Measurements from ENCODE around the gene SLC4A8.

The SLC4A8 gene

DNA sequence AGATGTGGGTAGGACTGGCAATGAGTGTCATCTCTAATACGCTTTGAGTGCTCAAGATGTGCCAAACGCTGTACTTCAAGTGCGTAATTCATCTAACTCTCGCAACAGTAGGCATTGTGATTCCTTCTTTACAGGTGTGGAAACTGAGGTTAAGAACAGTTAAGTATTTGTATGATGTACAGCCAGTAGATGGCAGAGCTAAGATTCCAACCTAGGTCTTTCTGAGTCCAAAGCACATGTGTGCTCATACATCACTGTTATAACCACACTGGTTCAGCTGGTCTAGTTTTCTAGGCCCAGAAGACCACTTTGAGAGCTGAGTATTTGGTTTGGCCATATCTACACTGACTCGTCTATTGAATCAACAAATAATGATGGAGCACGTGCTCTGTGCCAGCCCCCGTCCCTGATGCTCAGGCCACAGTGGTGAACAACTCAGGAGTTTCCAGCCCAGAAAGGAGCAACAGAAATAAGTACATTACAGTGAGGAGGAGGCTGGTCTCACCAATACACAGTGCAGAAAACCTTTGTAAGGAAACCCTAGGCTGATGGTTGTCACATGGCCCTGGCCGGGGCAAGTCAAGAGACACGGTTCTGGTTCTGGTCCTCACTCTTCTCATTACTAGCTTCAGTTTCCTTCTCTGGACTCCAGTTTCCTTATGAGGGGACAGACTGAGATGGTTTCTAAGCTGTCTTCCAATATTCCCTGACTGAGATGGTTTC, 97.1 kb downstream of the SLC4A8 start:
- DNase-seq, result no peak

DNA sequence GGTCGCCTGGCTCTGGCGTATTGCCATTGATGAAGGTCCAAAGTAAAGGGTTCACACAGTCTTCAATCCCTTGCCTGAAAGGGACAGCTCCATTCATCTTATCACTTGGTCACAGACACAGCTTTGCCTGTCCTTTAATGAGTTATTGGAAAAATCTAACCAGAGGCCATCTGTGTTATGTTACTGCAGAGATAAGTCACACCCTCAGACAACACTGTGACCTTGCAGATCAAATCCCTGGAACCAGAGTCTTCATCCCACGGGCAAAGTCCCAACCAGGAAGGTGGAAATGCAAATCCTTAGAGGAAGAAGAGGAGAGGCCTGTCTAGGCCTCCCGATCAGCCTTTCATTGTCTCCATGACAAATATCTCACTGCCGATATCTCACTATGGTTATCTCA, 98.1 kb downstream of the SLC4A8 start:
- DNase-seq, result no peak

DNA sequence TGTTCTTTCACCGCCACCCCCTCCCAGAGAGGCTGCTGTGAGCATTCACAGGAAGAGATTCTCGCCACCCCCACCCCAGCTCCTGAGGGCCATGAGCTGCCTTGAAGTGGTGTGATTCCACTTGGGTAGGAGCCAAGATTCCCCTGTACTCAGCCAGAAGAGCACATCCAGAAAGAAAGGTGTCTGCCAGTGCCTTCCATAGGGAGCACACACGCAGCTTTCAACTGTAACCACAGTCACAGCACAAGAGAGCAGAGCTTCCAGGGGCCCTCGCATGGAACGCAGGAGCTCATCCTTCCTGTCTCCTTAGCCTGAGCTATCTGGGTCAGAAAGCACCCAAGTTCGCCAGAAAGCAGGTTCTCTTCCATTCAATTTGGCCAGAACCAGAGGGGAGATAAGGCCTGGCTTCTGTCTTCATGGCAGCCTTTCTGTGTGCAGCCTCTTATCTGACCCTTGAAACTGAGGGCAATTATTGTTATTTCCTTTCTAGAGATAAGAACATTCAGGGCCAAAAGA, 99.8 kb downstream of the SLC4A8 start:
- peak in 7 of 58 donors; percentile 5 to 24 (median 10) for DNase-seq

DNA sequence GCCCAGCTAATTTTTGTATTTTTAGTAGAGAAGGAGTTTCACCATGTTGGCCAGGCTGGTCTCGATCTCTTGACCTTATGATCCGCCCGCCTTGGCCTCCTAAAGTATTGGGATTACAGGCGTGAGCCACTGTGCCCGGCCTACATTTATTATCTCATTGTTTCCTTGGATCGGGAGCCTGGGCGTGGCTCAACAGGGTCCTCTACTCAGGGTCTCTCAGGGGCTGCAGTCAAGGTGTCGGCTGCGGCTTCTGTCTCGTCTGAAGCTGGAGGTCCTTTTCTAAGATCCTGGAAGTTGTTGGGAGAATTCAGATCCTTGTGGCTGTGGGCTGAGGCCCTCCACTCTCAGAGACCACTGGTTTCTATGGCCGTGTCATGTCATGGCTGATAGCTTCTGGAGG, 100.9 kb downstream of the SLC4A8 start:
- no peak for DNase-seq

DNA sequence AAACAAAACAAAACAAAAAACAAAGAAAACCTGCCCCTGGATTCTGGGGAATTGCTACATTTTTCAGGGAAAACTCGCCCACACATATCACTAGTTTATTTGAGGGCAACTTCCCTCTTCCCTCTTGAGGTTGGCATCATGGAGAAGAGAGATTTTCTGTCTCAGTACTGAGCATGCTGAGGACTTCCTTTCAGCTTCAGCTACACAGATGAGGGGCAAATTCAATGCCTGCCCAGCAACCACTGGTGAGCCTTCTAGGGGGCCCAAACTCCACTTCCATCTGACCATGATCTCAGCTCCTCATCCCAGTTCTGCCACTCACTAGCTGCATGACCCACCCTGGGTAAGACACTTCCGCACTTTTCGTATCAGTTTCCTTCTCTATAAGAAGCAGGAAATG, 103.3 kb downstream of the SLC4A8 start:
- DNase-seq, result no peak

- DNase-seq, result no peak
Measured at GRCh38 chr12:51528852-51529650, 104.4 kb downstream of the SLC4A8 start.

DNA sequence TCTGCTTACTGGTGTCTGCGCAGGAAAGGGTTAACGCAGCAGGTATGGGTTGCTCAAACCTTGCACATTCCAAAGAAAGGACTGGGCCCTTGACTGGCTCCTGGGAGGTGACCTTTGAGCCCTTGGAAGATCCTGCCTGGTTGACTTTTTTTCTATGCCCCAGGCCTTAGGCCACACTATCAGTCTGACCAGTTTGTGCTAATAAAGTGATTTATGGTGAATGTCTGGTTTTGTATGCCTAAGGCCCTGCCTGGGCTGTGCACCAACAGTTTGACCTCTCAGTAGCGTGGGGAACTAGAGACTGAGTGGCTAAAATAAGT, 105.0 kb downstream of the SLC4A8 start:
- DNase-seq, result no peak

DNA sequence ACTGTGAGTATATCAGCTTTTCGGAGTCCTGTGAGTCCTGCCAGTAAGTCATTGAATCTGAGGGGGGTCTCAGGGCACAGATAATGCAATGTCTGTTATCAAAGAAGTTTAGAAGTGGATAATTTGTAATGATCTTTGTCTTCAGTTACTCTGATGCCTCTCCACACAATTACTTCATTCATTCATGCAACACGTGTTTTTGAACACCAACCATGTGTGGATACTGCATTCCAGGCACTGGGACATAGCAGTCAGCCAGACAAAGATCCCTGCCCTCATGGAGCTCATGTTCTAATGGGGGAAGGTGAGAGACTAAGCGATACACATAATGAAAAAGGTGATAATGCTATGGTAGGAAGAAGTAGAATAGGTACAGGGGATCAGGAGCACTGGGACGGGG, 105.6 kb downstream of the SLC4A8 start:
- no peak for DNase-seq

DNA sequence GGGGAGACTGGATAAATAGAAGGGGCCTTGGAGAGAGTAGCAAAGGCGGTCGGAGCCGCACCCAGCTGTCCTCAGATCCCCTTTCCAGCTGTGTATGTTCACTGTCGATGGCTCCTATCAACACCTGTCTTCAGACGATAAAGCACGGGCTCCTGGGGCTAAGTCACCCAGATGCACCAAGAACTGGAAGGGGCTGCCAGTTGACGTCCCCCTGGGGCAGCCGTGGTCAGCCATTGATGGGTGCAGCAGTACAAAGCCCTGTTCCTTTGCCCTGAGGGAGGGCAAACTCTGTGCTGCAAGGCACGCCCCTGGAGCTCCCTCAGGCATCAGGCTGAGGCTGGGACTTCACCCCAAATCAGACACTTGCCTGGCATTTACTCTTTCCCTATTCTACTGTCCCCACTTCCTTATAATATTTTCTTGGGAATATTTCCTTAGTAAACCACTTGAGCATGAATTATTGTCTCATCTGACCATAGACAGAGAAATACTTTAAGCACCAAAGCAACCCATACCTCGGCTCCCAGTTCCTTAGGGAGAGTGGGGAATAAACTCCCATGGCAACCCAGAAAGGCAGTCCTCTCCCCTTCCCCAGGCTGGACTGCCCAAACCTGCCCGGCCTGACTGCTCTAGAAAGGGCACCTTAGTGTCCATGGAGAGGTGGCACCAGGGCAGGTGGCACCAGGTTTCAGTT, 106.8 kb downstream of the SLC4A8 start:
- no peak for DNase-seq

DNA sequence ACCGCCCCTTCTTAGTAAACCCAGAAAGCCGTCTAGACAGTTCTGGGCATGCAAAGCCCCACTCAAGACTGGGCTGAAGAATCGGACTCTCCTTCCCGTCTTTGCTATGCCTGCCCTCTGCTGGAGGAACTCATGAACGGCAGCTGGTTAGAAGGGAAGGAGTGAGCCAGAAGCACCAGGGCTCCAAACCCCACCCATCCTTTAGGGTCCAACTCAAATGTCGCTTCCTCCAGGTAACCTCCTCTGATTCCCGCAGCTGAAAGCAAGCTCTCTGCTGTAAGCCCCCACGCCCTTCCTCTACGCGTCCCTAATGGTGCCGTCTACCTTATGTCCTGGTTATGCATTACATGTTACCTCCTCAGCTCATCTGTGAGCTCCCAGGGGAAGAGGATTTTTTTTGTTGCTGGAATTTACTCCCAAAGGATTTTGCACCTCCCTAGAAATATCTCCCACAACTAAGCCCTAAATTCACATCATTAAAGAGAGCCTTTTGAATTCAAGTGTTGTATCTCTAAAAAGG, 107.4 kb downstream of the SLC4A8 start:
- DNase-seq, result peak in 53 of 58 donors; percentile 20 to 81 (median 52)

- DNase-seq, result no peak
Measured at GRCh38 chr12:51533799-51534198, 109.2 kb downstream of the SLC4A8 start.

GRCh38 chr12:51534216-51535074, 109.8 kb downstream of the SLC4A8 start:
- DNase-seq, result peak in 13 of 58 donors; percentile 1 to 30 (median 17)

- no peak for DNase-seq
Measured at GRCh38 chr12:51536159-51536558, 111.5 kb downstream of the SLC4A8 start.

DNA sequence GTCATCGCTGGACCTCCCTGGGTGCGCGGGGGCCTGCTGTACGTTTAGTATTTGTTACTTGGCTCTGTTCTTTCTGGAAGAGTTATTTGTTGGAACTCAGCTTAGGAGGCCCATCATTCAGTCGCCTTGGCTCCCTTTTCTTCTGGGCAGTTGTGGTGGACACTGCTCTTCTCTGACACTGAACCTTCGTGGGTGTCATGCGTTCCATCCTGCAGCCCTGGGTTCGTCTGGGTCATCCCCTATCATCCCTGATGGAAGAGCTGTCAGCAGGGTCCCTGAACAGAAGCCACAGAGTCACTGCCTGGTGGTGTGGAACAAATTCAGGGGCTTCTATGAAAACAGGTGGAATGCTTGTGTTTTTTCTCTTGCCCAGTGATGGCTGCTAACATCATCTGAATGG, 113.5 kb downstream of the SLC4A8 start:
- no peak for DNase-seq

GRCh38 chr12:51538599-51538998, 114.0 kb downstream of the SLC4A8 start:
- DNase-seq, result no peak

DNA sequence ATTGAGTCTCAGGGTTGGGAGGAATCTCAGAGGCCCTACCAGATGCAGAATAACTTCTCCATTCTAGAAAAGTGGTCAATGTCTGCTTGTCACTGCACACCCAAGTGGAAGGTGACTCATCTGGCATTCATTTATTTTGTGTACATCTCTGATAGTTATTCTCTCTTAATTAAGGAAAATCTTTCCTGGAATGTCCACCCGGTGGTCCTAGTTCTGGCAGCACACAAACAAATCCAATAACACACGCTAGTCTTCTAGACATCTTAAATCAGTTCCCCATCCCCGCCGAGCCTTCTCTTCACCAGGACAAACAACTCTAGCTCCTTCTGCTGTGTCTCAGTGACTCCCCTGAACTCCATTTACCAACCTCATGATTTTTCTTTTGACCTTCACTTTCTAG, 116.4 kb downstream of the SLC4A8 start:
- DNase-seq, result no peak

DNA sequence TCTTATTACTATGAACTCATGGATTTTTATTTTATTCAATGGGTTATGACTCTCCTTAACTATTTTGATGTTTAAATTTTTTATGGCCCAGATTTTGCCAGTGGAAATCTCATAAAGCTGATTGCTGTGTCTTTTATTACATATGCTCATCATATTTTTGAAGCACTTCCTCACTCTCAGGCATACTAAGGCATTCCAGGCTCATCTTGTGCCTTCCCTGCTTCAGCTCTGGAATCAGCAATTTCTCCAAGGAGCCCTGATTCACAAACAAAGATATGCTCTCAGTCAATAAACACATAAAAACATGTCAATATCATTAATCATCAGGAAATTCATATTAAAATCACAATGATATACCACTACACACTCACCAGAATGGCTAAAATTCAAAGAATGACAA, 121.5 kb downstream of the SLC4A8 start:
- no peak for DNase-seq

DNA sequence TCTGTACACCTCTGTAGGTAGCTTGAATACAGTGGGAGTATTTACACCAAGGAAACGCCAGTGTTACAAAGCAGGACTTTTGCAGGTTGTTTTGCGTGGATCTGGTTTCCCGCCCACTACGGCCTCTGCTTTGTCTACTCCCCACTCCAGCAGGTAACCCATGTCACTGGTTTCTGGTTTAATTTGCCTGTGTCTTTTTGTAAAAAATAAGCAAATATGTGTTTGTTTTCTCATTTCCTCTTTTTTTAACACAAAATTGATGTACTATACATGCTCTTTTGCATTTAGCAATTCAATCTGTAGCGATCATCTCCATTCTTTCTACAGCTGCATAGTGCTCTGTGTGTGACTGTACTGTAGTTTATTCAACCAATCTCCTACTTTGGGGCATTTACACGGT, 123.0 kb downstream of the SLC4A8 start:
- DNase-seq, result no peak

- DNase-seq, result no peak
Measured at GRCh38 chr12:51548241-51548640, 123.6 kb downstream of the SLC4A8 start.

DNA sequence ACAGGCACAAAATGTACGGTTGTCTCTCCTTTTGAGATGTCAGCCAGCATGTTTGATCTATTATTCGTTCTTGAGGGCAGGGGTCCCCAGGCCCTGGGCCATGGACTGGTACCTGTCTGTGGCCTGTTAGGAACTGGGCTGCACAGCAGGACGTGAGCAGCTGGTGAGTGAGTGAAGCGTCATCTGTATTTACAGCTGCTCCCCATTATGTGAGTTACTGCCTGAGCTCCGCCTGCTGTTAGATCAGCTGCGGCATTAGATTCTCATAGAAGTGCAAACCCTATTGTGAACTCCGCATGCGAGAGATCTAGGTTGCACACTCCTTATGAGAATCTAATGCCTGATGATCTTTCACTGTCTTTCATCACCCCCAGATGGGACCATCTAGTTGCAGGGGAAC, 125.0 kb downstream of the SLC4A8 start:
- no peak for DNase-seq
